Endothelial cell of umbilical vein (primary cell): ENCODE measurements around the gene NXNL2. TPM values are rescaled to one million over a fixed set of nuclear protein-coding genes. Genes with fewer than 3 reads are reported as not detected.

ENCODE experiments used
- BruUV-seq: library from RNA; stranded (reverse); fragments of 400-500 nt; replicated peaks from 2 replicates; lab custom pipeline; 2021; lab: Mats Ljungman, UMichigan
- CTCF ChIA-PET: fragments of 300-600, 350-600 bp; sonication (Branson Sonifier 250); formaldehyde crosslinking; loops from one replicate; lab custom pipeline; 2021; ENCODE audit warnings: antibody characterized with exemption, inconsistent platforms; lab: Charles Lee
- POLR2A ChIA-PET: fragments of 300-600, 350-600 bp; sonication (Branson Sonifier 250); formaldehyde crosslinking; loops from one replicate; lab custom pipeline; 2021; ENCODE audit warnings: antibody characterized with exemption, inconsistent platforms; lab: Charles Lee
- DNase-seq: peaks from one replicate; pipeline ENCODE4 v3.0.0-alpha.2; 2011; ENCODE audit warnings: low read depth, low spot score
- FAIRE-seq: peaks from 2 replicates; lab custom pipeline; 2011; peaks lifted over from hg19 to GRCh38; lab: Jason Lieb, UNC
- H2AFZ ChIP-seq: 2 replicates; pipeline ENCODE4 v1.6.0; 2012; ENCODE audit warnings: low read depth, low read length, control low read depth, inconsistent platforms
- H3K27ac ChIP-seq: 2 replicates; pipeline ENCODE4 v1.5.1; 2011; ENCODE audit warnings: low read depth, mild to moderate bottlenecking, control low read depth, low read length, moderate library complexity; ENCODE audit not compliant: insufficient read depth
- H3K27me3 ChIP-seq, 2 experiments: 2 replicates each; pipeline versions ENCODE4 v1.6.0 to v1.6.1; 2011; ENCODE audit warnings: low read length in 2 of 2, mixed read lengths in 1 of 2; ENCODE audit not compliant: control insufficient read depth in 2 of 2, insufficient read depth in 2 of 2
- H3K36me3 ChIP-seq, 2 experiments: 2 replicates in 1 of 2; 3 replicates in 1 of 2; pipeline ENCODE4 v1.5.1; 2011; ENCODE audit warnings: low read length in 2 of 2, mild to moderate bottlenecking in 1 of 2, moderate library complexity in 1 of 2; ENCODE audit not compliant: control insufficient read depth in 2 of 2, insufficient read depth in 2 of 2; ENCODE audit errors: extremely low read depth in 1 of 2
- H3K4me1 ChIP-seq: 3 replicates; pipeline ENCODE4 v1.5.1; 2011; ENCODE audit warnings: mild to moderate bottlenecking, low read length; ENCODE audit not compliant: control insufficient read depth, insufficient read depth; ENCODE audit errors: extremely low read depth
- H3K4me2 ChIP-seq: 2 replicates; pipeline ENCODE4 v1.6.1; 2011; ENCODE audit warnings: low read length, control low read depth, mixed read lengths; ENCODE audit not compliant: insufficient read depth
- H3K4me3 ChIP-seq, 3 experiments: fragments of 200-600 bp in 1 of 3; sonication (generic), shearing (Covaris generic) in 1 of 3; replicated peaks in 1 of 3; 2 replicates each; pipeline ENCODE4 v1.5.1; 2011 to 2016; ENCODE audit warnings: control low read depth in 3 of 3, low read length in 3 of 3, mild to moderate bottlenecking in 2 of 3, inconsistent platforms in 1 of 3, low read depth in 1 of 3, moderate library complexity in 1 of 3; ENCODE audit not compliant: insufficient read depth in 1 of 3
- H3K79me2 ChIP-seq: 2 replicates; pipeline ENCODE4 v1.6.0; 2012; ENCODE audit warnings: low read length, inconsistent platforms; ENCODE audit not compliant: control insufficient read depth, insufficient read depth
- H3K9ac ChIP-seq: replicated peaks from 2 replicates; pipeline ENCODE3; 2011; ENCODE audit warnings: low read length, control low read depth; ENCODE audit not compliant: insufficient read depth; ENCODE audit errors: extremely low read depth
- H3K9me1 ChIP-seq: replicated peaks from 3 replicates; pipeline ENCODE4 v1.6.0; 2011; ENCODE audit warnings: mild to moderate bottlenecking, low read length; ENCODE audit not compliant: control insufficient read depth, insufficient read depth; ENCODE audit errors: extremely low read depth
- H3K9me3 ChIP-seq: replicated peaks from 2 replicates; pipeline ENCODE4 v1.5.1; 2012; ENCODE audit warnings: low read length, inconsistent platforms; ENCODE audit not compliant: control insufficient read depth, insufficient read depth
- H4K20me1 ChIP-seq: replicated peaks from 2 replicates; pipeline ENCODE3; 2011; ENCODE audit warnings: mild to moderate bottlenecking, low read length; ENCODE audit not compliant: control insufficient read depth, insufficient read depth; ENCODE audit errors: extremely low read depth
- EZH2 ChIP-seq: IDR thresholded peaks from 2 replicates; pipeline ENCODE4 v1.6.1; 2012; ENCODE audit warnings: borderline replicate concordance, low read depth, mild to moderate bottlenecking, moderate library complexity, low read length, inconsistent platforms; ENCODE audit not compliant: severe bottlenecking
- FOS ChIP-seq: IDR thresholded peaks from 2 replicates; pipeline ENCODE4 v1.6.1; 2011; ENCODE audit warnings: mild to moderate bottlenecking, low read length, moderate library complexity, borderline replicate concordance; ENCODE audit not compliant: insufficient read depth
- GATA2 ChIP-seq: IDR thresholded peaks from 2 replicates; pipeline ENCODE4 v1.7.0; 2011; ENCODE audit warnings: low read depth, mild to moderate bottlenecking, moderate library complexity, mixed read lengths, low read length; ENCODE audit not compliant: insufficient read length, insufficient read depth
- JUN ChIP-seq: IDR thresholded peaks from 2 replicates; pipeline ENCODE4 v1.6.1; 2011; ENCODE audit warnings: borderline replicate concordance, low read depth; ENCODE audit not compliant: insufficient read length, insufficient read depth
- MYC ChIP-seq: IDR thresholded peaks from one replicate; pipeline ENCODE4 v1.6.1; 2011; ENCODE audit warnings: mild to moderate bottlenecking, low read depth, low read length
- POLR2A ChIP-seq: IDR thresholded peaks from 2 replicates; pipeline ENCODE4 v1.6.1; 2012; ENCODE audit warnings: low read depth, mild to moderate bottlenecking, control low read depth, low read length
- dilution Hi-C: fragments of 300-500 bp; cut with MboI; formaldehyde crosslinking; loops from one replicate; pipeline ENCODE4 v1.15.0; 2019; ENCODE audit warnings: low sequenced_read_pairs; ENCODE audit not compliant: extremely low pct_ligation_motif_present
- intact Hi-C: fragments of 100-400 bp; cut with micrococcal nuclease; formaldehyde crosslinking; loops from one replicate; pipeline ENCODE4 v1.10.0; 2022
- polyA plus RNA-seq, 4 experiments: library from polyadenylated mRNA; depleted of rRNA in 3 of 4; stranded (reverse) in 3 of 4; unstranded in 1 of 4; fragments of >200 nt; gene quantifications; 2 replicates each; pipeline versions ENCODE4 v1.2.1 to v1.2.3, GENCODE V29; 2011 to 2012; ENCODE audit warnings: missing spikeins in 1 of 4
- total RNA-seq: library from RNA; stranded (reverse); gene quantifications from 2 replicates; pipeline ENCODE4 v1.2.3, GENCODE V29; 2021
- TF ChIP-seq, protein P1 (sequence below): IDR thresholded peaks from 2 replicates; pipeline ENCODE4 v1.6.1; 2011; ENCODE audit not compliant: insufficient read depth, insufficient read length
- TF ChIP-seq, protein P2 (sequence below), 2 donors: IDR thresholded peaks; 1 replicate in 1 of 2; 2 replicates in 1 of 2; pipeline ENCODE4 v1.5.1; 2011; ENCODE audit warnings: low read length in 2 of 2, mild to moderate bottlenecking in 2 of 2, moderate library complexity in 2 of 2, control low read depth in 1 of 2, inconsistent platforms in 1 of 2, low read depth in 1 of 2; ENCODE audit not compliant: insufficient read depth in 1 of 2; ENCODE audit errors: extremely low read depth in 1 of 2

NXNL2 gene
- total and polyA plus RNA-seq, 2 donors (not counting 3 experiments of a cell fraction or from before 2014, with no cell fraction given) = 0.14 TPM; not detected in 1

DNA sequence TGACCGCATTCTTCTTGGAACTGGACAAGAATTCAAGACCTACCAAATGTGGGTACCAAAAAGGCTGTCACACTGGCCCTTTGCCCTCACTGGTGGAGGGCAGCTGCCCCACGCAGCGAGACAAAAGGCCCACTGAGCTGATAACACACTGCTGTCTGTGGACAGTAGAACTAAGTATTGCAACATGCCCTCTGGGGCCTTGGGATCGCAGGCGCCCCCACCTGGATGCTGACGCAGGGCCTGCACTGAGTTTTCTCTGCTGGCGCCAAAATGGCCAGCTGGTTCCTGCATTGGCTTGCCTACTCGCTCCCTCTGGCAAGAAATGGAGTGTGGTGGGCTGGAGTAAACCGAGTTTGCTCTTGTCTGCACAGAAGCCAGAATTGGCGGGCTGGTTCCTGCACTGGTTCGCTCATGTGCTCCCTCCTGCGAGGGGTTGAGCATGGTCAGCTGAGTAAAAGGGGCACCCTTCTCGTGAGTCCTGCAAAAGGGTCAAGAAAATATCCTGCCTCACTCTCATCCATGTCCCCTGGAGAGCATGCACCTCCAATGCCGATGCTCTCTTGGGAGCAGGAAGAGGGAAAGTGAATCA lies 55.7 kb downstream of the NXNL2 start:
- Histone ChIP-seq H3K9me3 (no peaks in the 10 kb centered on the region), H3K9ac (no peak overlapping the region), H3K27me3 (peaks cover 0 to 1% of the 10 kb centered on the region in 2 experiments), H4K20me1 (no peaks in the 10 kb centered on the region), H3K4me2 (no peak overlapping the region), H3K27ac (no peak overlapping the region), H3K4me3 (no peak overlapping the region), H3K79me2 (no peaks in the 10 kb centered on the region), H2AFZ (no peak overlapping the region), H3K4me1 (no peaks in the 10 kb centered on the region), H3K9me1 (no peaks in the 10 kb centered on the region), H3K36me3 (no peaks in the 10 kb centered on the region)
- ChIA-PET POLR2A (no interaction called here), CTCF (interaction anchor here (1.1 to 3.7 kb wide), 2 partner anchors 410 to 688 kb away, joined by 3 to 24 read pairs; no protein-coding TSS in a partner anchor)
- BruUV-seq = no TSS peak
- FAIRE-seq (no peak), DNase-seq (no peak)
- intact Hi-C loops (loop anchor here (5.0 kb wide), 1 partner anchor 132 kb away; no protein-coding TSS in a partner anchor), dilution Hi-C loops (no loop called here)
- TF ChIP-seq POLR2A (no peak), JUN (no peak), MYC (no peak), EZH2 (no peak), FOS (no peak), GATA2 (no peak)
- TF ChIP-seq, protein P1, sequence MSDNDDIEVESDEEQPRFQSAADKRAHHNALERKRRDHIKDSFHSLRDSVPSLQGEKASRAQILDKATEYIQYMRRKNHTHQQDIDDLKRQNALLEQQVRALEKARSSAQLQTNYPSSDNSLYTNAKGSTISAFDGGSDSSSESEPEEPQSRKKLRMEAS = no peak
- TF ChIP-seq, protein P2, sequence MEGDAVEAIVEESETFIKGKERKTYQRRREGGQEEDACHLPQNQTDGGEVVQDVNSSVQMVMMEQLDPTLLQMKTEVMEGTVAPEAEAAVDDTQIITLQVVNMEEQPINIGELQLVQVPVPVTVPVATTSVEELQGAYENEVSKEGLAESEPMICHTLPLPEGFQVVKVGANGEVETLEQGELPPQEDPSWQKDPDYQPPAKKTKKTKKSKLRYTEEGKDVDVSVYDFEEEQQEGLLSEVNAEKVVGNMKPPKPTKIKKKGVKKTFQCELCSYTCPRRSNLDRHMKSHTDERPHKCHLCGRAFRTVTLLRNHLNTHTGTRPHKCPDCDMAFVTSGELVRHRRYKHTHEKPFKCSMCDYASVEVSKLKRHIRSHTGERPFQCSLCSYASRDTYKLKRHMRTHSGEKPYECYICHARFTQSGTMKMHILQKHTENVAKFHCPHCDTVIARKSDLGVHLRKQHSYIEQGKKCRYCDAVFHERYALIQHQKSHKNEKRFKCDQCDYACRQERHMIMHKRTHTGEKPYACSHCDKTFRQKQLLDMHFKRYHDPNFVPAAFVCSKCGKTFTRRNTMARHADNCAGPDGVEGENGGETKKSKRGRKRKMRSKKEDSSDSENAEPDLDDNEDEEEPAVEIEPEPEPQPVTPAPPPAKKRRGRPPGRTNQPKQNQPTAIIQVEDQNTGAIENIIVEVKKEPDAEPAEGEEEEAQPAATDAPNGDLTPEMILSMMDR (IDR thresholded peaks at IDR 0.05; ENCODE audit: extremely low read depth in 1 of 2, insufficient read depth in 1 of 2, low read depth in 1 of 2, low read length in 2 of 2) = peak in 1 of 2 donors; percentile 18
